Muscle of back (tissue), 11 donors: ENCODE results near the gene PRKD2. TPM values are rescaled to one million over a fixed set of nuclear protein-coding genes. Genes with fewer than 3 reads are reported as not detected.

ENCODE experiments used
- DNase-seq, 3 donors: peaks; one replicate each; pipeline versions ENCODE4 v3.0.0 to v3.0.0-alpha.2; 2013
- polyA plus RNA-seq, 10 donors: library from polyadenylated mRNA; unstranded; fragments of 120-200 nt; gene quantifications; one replicate each; pipeline ENCODE4 v1.2.1, GENCODE V29; 2013; ENCODE audit not compliant: insufficient read length in 10 of 10

Gene PRKD2
- polyA plus RNA-seq, 10 donors = 17.4 to 32.9 (median 20.5) TPM

GRCh38 chr19:46665072-46665471 lies 51.8 kb downstream of the PRKD2 start:
- DNase-seq = no peak

GRCh38 chr19:46661735-46662592 lies 55.0 kb downstream of the PRKD2 start:
- DNase-seq = peak; percentile 84 to 94 (median 90)

GRCh38 chr19:46661020-46661731 lies 55.7 kb downstream of the PRKD2 start, which contains the start of gene DACT3:
TSS of gene DACT3 (minus strand) at chr19:46661182. CDS start at chr19:46661064, 118 bp downstream.
- DNase-seq = peak; percentile 100

- peak in 2 of 3 donors; percentile 17 to 38 for DNase-seq
Measured at GRCh38 chr19:46660551-46661019, 56.3 kb downstream of the PRKD2 start.

- peak; percentile 15 to 75 (median 42) for DNase-seq
Measured at GRCh38 chr19:46660008-46660517, 56.9 kb downstream of the PRKD2 start.

- DNase-seq = peak; percentile 32 to 84 (median 53)
Measured at GRCh38 chr19:46659151-46660007, 57.5 kb downstream of the PRKD2 start.

- DNase-seq = no peak
Measured at GRCh38 chr19:46656541-46656940, 60.4 kb downstream of the PRKD2 start.

- no peak for DNase-seq
Measured at GRCh38 chr19:46654621-46655152, 62.2 kb downstream of the PRKD2 start.

- DNase-seq = no peak
Measured at GRCh38 chr19:46650445-46650844, 66.5 kb downstream of the PRKD2 start.

GRCh38 chr19:46648961-46649960 lies 67.7 kb downstream of the PRKD2 start:
- DNase-seq = no peak

GRCh38 chr19:46648060-46648960 lies 68.6 kb downstream of the PRKD2 start:
- DNase-seq = no peak

- no peak for DNase-seq
Measured at GRCh38 chr19:46646402-46646801, 70.5 kb downstream of the PRKD2 start.

GRCh38 chr19:46644720-46645119 lies 72.2 kb downstream of the PRKD2 start:
- DNase-seq = no peak

GRCh38 chr19:46640656-46641055 lies 76.3 kb downstream of the PRKD2 start:
- DNase-seq = no peak

GRCh38 chr19:46639358-46640182 lies 77.3 kb downstream of the PRKD2 start:
- peak; percentile 76 to 96 (median 88) for DNase-seq

- no peak for DNase-seq
Measured at GRCh38 chr19:46637224-46637623, 79.7 kb downstream of the PRKD2 start.

GRCh38 chr19:46635920-46636761 lies 80.8 kb downstream of the PRKD2 start, which contains the start of gene GNG8:
TSS of gene GNG8 (minus strand) at chr19:46636202. CDS start at chr19:46634682, 1,520 bp downstream.
- no peak for DNase-seq
